HG02571 (cell line): ENCODE data around the gene RAI1.

Experiments used
- ATAC-seq: cut with Tn5 transposase; IDR thresholded peaks from one replicate; pipeline ENCODE4 v1.9.1; 2021; ENCODE audit warnings: mild to moderate bottlenecking, moderate library complexity; ENCODE audit not compliant: unreplicated experiment

Gene RAI1

GRCh38 chr17:17811381-17812210, 130.3 kb downstream of the RAI1 start:
- ATAC-seq, result no peak

GRCh38 chr17:17812211-17813054, 131.2 kb downstream of the RAI1 start:
- ATAC-seq, result no peak

- no peak for ATAC-seq
Measured at GRCh38 chr17:17813055-17813724, 131.9 kb downstream of the RAI1 start.

GRCh38 chr17:17813725-17814095, 132.5 kb downstream of the RAI1 start:
- ATAC-seq, result no peak

GRCh38 chr17:17814162-17815061, 133.2 kb downstream of the RAI1 start:
- no peak for ATAC-seq

- ATAC-seq, result no peak
Measured at GRCh38 chr17:17815062-17815406, 133.8 kb downstream of the RAI1 start.

GRCh38 chr17:17815436-17816200, 134.4 kb downstream of the RAI1 start:
- ATAC-seq, result no peak

- ATAC-seq, result no peak
Measured at GRCh38 chr17:17816240-17816814, 135.1 kb downstream of the RAI1 start.

GRCh38 chr17:17816831-17817551, 135.7 kb downstream of the RAI1 start:
- ATAC-seq, result no peak

- no peak for ATAC-seq
Measured at GRCh38 chr17:17817552-17817947, 136.3 kb downstream of the RAI1 start.

GRCh38 chr17:17818088-17818526, 136.8 kb downstream of the RAI1 start:
- no peak for ATAC-seq

- no peak for ATAC-seq
Measured at GRCh38 chr17:17819111-17819510, 137.9 kb downstream of the RAI1 start.

GRCh38 chr17:17819561-17819995, 138.3 kb downstream of the RAI1 start:
- ATAC-seq, result peak; percentile 51

- ATAC-seq, result no peak
Measured at GRCh38 chr17:17820046-17820445, 138.8 kb downstream of the RAI1 start.

GRCh38 chr17:17820463-17821158, 139.4 kb downstream of the RAI1 start:
- ATAC-seq, result no peak

GRCh38 chr17:17822189-17822588, 140.9 kb downstream of the RAI1 start:
- no peak for ATAC-seq

GRCh38 chr17:17822616-17823015, 141.4 kb downstream of the RAI1 start:
- ATAC-seq, result no peak
